Peyer's patch (tissue), 4 donors: ENCODE results near the gene MRPL51.

Experiments
- CTCF ChIP-seq, 6 experiments: fragments of 450-650 bp in 4 of 6; fragments of 200-600 bp in 2 of 6; sonication (generic) in 1 of 6; IDR thresholded peaks; one replicate each; pipeline ENCODE4 v1.5.1; 2017 to 2019; ENCODE audit warnings: antibody characterized with exemption in 6 of 6, mild to moderate bottlenecking in 3 of 6, moderate library complexity in 1 of 6
- POLR2A ChIP-seq, 2 donors: fragments of 450-650 bp; IDR thresholded peaks; one replicate each; pipeline ENCODE4 v1.5.1; 2017; ENCODE audit warnings: antibody characterized with exemption in 2 of 2, mild to moderate bottlenecking in 2 of 2, moderate library complexity in 2 of 2

DNA sequence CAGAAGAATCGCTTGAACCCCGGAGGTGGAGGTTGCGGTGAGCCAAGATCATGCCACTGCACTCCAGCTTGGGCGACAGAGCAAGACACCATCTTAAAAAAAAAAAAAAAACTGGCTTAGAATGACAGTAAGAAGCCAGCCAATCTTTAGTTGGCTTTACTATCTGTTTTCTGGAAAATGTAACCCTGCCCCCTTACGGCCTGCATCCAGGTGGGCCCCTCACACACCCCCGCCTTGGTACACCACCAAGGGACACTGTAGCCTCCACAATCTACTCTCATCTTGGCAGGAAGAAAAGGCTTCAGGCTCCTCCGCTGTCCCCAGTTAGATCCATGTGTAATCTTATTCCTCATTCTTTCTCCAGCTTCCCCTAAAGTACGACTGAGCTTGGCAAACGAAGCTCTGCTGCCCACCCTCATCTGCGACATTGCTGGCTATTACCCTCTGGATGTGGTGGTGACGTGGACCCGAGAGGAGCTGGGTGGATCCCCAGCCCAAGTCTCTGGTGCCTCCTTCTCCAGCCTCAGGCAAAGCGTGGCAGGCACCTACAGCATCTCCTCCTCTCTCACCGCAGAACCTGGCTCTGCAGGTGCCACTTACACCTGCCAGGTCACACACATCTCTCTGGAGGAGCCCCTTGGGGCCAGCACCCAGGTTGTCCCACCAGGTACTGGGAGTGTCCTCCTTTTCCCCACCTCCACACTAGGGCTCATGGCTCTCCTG lies 34.6 kb downstream of the MRPL51 start:
- TF ChIP-seq CTCF (IDR thresholded peaks at IDR 0.05): no peak
- no peak for TF ChIP-seq POLR2A (IDR thresholded peaks at IDR 0.05)
